H1 (cell line): Measurements from ENCODE around the gene TMPRSS3. TPM values are rescaled to one million over a fixed set of nuclear protein-coding genes. Genes with fewer than 3 reads are reported as not detected.

Experiments
- CTCF ChIA-PET: fragments of 300-600 bp; sonication (Branson Sonifier 250); formaldehyde crosslinking; loops from one replicate; lab custom pipeline; 2021; ENCODE audit not compliant: partially characterized antibody; lab: Charles Lee
- POLR2A ChIA-PET: fragments of 300-600 bp; sonication (Branson Sonifier 250); formaldehyde crosslinking; loops from one replicate; lab custom pipeline; 2021; ENCODE audit warnings: inconsistent platforms; ENCODE audit not compliant: partially characterized antibody; lab: Charles Lee
- DNase-seq, 2 experiments: peaks; one replicate each; pipeline versions ENCODE4 v3.0.0 to v3.0.0-alpha.2; 2010 to 2022; ENCODE audit warnings: low spot score in 2 of 2, low read depth in 1 of 2, mixed read lengths in 1 of 2
- FAIRE-seq: peaks from 2 replicates; lab custom pipeline; 2011; peaks lifted over from hg19 to GRCh38; lab: Jason Lieb, UNC
- H2AFZ ChIP-seq: 2 replicates; pipeline ENCODE4 v1.8.1; 2012; ENCODE audit warnings: low read length, inconsistent platforms
- H2AK5ac ChIP-seq: 2 replicates; pipeline ENCODE4 v1.6.1; 2013; ENCODE audit warnings: low read depth, low read length
- H2BK120ac ChIP-seq: replicated peaks from 2 replicates; pipeline ENCODE3; 2013; ENCODE audit warnings: low read depth, low read length, inconsistent platforms
- H2BK12ac ChIP-seq: 2 replicates; pipeline ENCODE4 v1.6.1; 2013; ENCODE audit warnings: low read depth, low read length
- H2BK15ac ChIP-seq: 2 replicates; pipeline ENCODE4 v1.6.1; 2013; ENCODE audit warnings: low read length
- H2BK20ac ChIP-seq: 2 replicates; pipeline ENCODE4 v1.6.1; 2013; ENCODE audit warnings: low read length
- H2BK5ac ChIP-seq: 2 replicates; pipeline ENCODE4 v1.6.1; 2013; ENCODE audit warnings: low read depth, low read length
- H3K14ac ChIP-seq: 2 replicates; pipeline ENCODE4 v1.6.1; 2013; ENCODE audit warnings: inconsistent platforms; ENCODE audit not compliant: insufficient read length
- H3K18ac ChIP-seq: 2 replicates; pipeline ENCODE4 v1.6.1; 2013; ENCODE audit warnings: low read length; ENCODE audit errors: extremely low read depth
- H3K23ac ChIP-seq: 2 replicates; pipeline ENCODE4 v1.6.1; 2013; ENCODE audit warnings: inconsistent platforms; ENCODE audit not compliant: insufficient read length
- H3K23me2 ChIP-seq: 2 replicates; pipeline ENCODE4 v1.6.1; 2013; ENCODE audit warnings: low read depth, low read length
- H3K27ac ChIP-seq: 2 replicates; pipeline ENCODE4 v1.6.1; 2011; ENCODE audit warnings: low read depth, low read length, inconsistent platforms
- H3K27me3 ChIP-seq, 4 experiments: replicated peaks in 1 of 4; 1 replicate in 1 of 4; 2 replicates in 3 of 4; pipeline versions ENCODE4 v1.6.1 to v1.8.1; 2011 to 2013; ENCODE audit warnings: low read length in 3 of 4, mild to moderate bottlenecking in 3 of 4, inconsistent platforms in 2 of 4, mixed read lengths in 2 of 4, moderate library complexity in 1 of 4; ENCODE audit not compliant: control insufficient read depth in 3 of 4, insufficient read depth in 3 of 4; ENCODE audit errors: extremely low read depth in 1 of 4
- H3K36me3 ChIP-seq, 4 experiments: 2 replicates each; pipeline versions ENCODE4 v1.6.1 to v1.8.1; 2011 to 2013; ENCODE audit warnings: mild to moderate bottlenecking in 4 of 4, low read length in 3 of 4, moderate library complexity in 2 of 4, control low read depth in 1 of 4, inconsistent platforms in 1 of 4; ENCODE audit not compliant: insufficient read depth in 4 of 4, control insufficient read depth in 2 of 4
- H3K4ac ChIP-seq: replicated peaks from 2 replicates; pipeline ENCODE3; 2013; ENCODE audit warnings: low read length, low read depth, mixed read lengths, inconsistent platforms; ENCODE audit not compliant: insufficient read length
- H3K4me1 ChIP-seq, 4 experiments: replicated peaks in 1 of 4; 1 replicate in 1 of 4; 2 replicates in 3 of 4; pipeline versions ENCODE4 v1.6.1 to v1.8.1; 2011 to 2013; ENCODE audit warnings: low read length in 3 of 4, inconsistent platforms in 2 of 4, mixed read lengths in 1 of 4; ENCODE audit not compliant: insufficient read depth in 4 of 4, control insufficient read depth in 3 of 4
- H3K4me2 ChIP-seq, 2 experiments: 2 replicates each; pipeline versions ENCODE4 v1.6.1 to v1.8.1; 2011 to 2013; ENCODE audit warnings: low read depth in 2 of 2, low read length in 2 of 2, control low read depth in 1 of 2, inconsistent platforms in 1 of 2, mild to moderate bottlenecking in 1 of 2; ENCODE audit not compliant: insufficient read depth in 1 of 2
- H3K4me3 ChIP-seq, 4 experiments: fragments of 200-600, 300-600 bp in 1 of 4; sonication (generic), shearing (Covaris generic), sonication (Bioruptor Twin) in 1 of 4; 2 replicates each; pipeline versions ENCODE4 v1.5.1 to v1.8.1; 2011 to 2016; ENCODE audit warnings: low read length in 4 of 4, low read depth in 3 of 4, control low read depth in 2 of 4, inconsistent platforms in 2 of 4, mild to moderate bottlenecking in 2 of 4, mixed read lengths in 1 of 4, moderate library complexity in 1 of 4; ENCODE audit not compliant: insufficient read depth in 2 of 4; ENCODE audit errors: extremely low read depth in 1 of 4
- H3K56ac ChIP-seq: replicated peaks from 2 replicates; pipeline ENCODE3; 2013; ENCODE audit warnings: low read depth, mild to moderate bottlenecking, mixed read lengths, low read length, inconsistent platforms; ENCODE audit not compliant: insufficient read length
- H3K79me1 ChIP-seq: 2 replicates; pipeline ENCODE4 v1.6.1; 2013; ENCODE audit warnings: low read depth, low read length, control low read depth
- H3K79me2 ChIP-seq, 2 experiments: 2 replicates each; pipeline versions ENCODE4 v1.6.1 to v1.8.1; 2012 to 2013; ENCODE audit warnings: low read length in 2 of 2, mild to moderate bottlenecking in 2 of 2, inconsistent platforms in 1 of 2; ENCODE audit not compliant: insufficient read depth in 2 of 2, control insufficient read depth in 1 of 2
- H3K9ac ChIP-seq, 4 experiments: replicated peaks in 1 of 4; 1 replicate in 1 of 4; 2 replicates in 3 of 4; pipeline versions ENCODE4 v1.6.1 to v1.8.1; 2011 to 2013; ENCODE audit warnings: low read depth in 3 of 4, low read length in 3 of 4, control low read depth in 2 of 4, mild to moderate bottlenecking in 2 of 4, moderate library complexity in 2 of 4, inconsistent platforms in 1 of 4; ENCODE audit errors: extremely low read depth in 1 of 4
- H3K9me3 ChIP-seq, 2 experiments: 2 replicates each; pipeline versions ENCODE4 v1.6.1 to v1.8.1; 2012 to 2013; ENCODE audit warnings: mild to moderate bottlenecking in 2 of 2, moderate library complexity in 2 of 2, control low read depth in 1 of 2, inconsistent platforms in 1 of 2, low read depth in 1 of 2, low read length in 1 of 2, mixed read lengths in 1 of 2; ENCODE audit not compliant: insufficient read depth in 2 of 2
- H4K20me1 ChIP-seq, 2 experiments: replicated peaks in 1 of 2; 2 replicates each; pipeline versions ENCODE3 to v1.8.1; 2011 to 2013; ENCODE audit warnings: inconsistent platforms in 2 of 2, low read length in 2 of 2, mild to moderate bottlenecking in 1 of 2; ENCODE audit not compliant: insufficient read depth in 2 of 2, control insufficient read depth in 1 of 2
- H4K5ac ChIP-seq: 2 replicates; pipeline ENCODE4 v1.6.1; 2013; ENCODE audit warnings: low read length, low read depth, mixed read lengths, inconsistent platforms; ENCODE audit not compliant: insufficient read length
- H4K8ac ChIP-seq: 2 replicates; pipeline ENCODE4 v1.8.0; 2013; ENCODE audit warnings: mild to moderate bottlenecking, moderate library complexity, low read length, inconsistent platforms; ENCODE audit not compliant: insufficient read depth; ENCODE audit errors: extremely low read depth
- H4K91ac ChIP-seq: replicated peaks from 2 replicates; pipeline ENCODE3; 2013; ENCODE audit warnings: low read length, mixed read lengths, inconsistent platforms; ENCODE audit not compliant: insufficient read length
- ASH2L ChIP-seq: fragments of 200-600, 300-600 bp; sonication (generic); IDR thresholded peaks from one replicate; pipeline ENCODE4 v1.7.1; 2017; ENCODE audit warnings: low read length
- CEBPB ChIP-seq: IDR thresholded peaks from 2 replicates; pipeline ENCODE4 v1.6.1; 2012; ENCODE audit warnings: low read depth, low read length
- FOSL1 ChIP-seq: IDR thresholded peaks from 2 replicates; pipeline ENCODE4 v1.6.1; 2011; ENCODE audit warnings: mild to moderate bottlenecking, low read depth, low read length, moderate library complexity; ENCODE audit not compliant: insufficient read depth
- KDM1A ChIP-seq: fragments of 200-600, 300-600 bp; sonication (generic); IDR thresholded peaks from 2 replicates; pipeline ENCODE4 v1.7.1; 2016; ENCODE audit warnings: mild to moderate bottlenecking, low read length, borderline replicate concordance
- POU5F1 ChIP-seq: IDR thresholded peaks from 2 replicates; pipeline ENCODE4 v1.6.1; 2011; ENCODE audit warnings: low read depth, mild to moderate bottlenecking, low read length, moderate library complexity
- RBBP5 ChIP-seq: IDR thresholded peaks from 2 replicates; pipeline ENCODE4 v1.7.1; 2012; ENCODE audit warnings: low read depth, mild to moderate bottlenecking, inconsistent platforms, low read length, moderate library complexity, borderline replicate concordance
- SIRT6 ChIP-seq: IDR thresholded peaks from one replicate; pipeline ENCODE4 v1.7.1; 2012; ENCODE audit warnings: low read length, inconsistent platforms
- TAF1 ChIP-seq: IDR thresholded peaks from 2 replicates; pipeline ENCODE4 v1.6.1; 2011; ENCODE audit warnings: mild to moderate bottlenecking, low read depth, low read length
- TAF7 ChIP-seq: optimal IDR thresholded peaks from 2 replicates; pipeline ENCODE3; 2011; ENCODE audit warnings: low read depth, mild to moderate bottlenecking, inconsistent platforms, low read length, moderate library complexity, borderline replicate concordance
- ZNF274 ChIP-seq: IDR thresholded peaks from 2 replicates; pipeline ENCODE4 v1.7.0; 2012; ENCODE audit warnings: low read length, borderline replicate concordance; ENCODE audit errors: extremely low read depth
- WGBS, 2 experiments: shearing (Covaris generic) in 1 of 2; methylation state at CpG; one replicate each; pipeline versions ENCODE4 v1.1.6 to v1.1.7; 2013 to 2015; ENCODE audit warnings: low lambda C conversion rate in 2 of 2, mixed read lengths in 2 of 2, inconsistent platforms in 1 of 2, low coverage in 1 of 2, missing lambda C conversion rate in 1 of 2; ENCODE audit not compliant: insufficient replicate concordance in 2 of 2, insufficient coverage in 1 of 2, insufficient read length in 1 of 2; ENCODE audit errors: extremely low coverage in 1 of 2, missing lambda C conversion rate in 1 of 2; 5-methylcytosine and 5-hydroxymethylcytosine counted together
- polyA plus RNA-seq, 7 experiments: library from polyadenylated mRNA; depleted of rRNA in 3 of 7; stranded (reverse) in 5 of 7; unstranded in 2 of 7; fragments of >200 nt in 5 of 7; fragments of 200-250 nt in 2 of 7; gene quantifications; 1 replicate in 5 of 7; 2 replicates in 1 of 7; 4 replicates in 1 of 7; pipeline versions ENCODE4 v1.2.1 to v1.2.3, GENCODE V29; 2011 to 2013; ENCODE audit warnings: missing spikeins in 2 of 7, mixed read lengths in 2 of 7
- total RNA-seq: library from RNA; stranded (reverse); fragmentation: NEBNext Ultra II Directional; extraction: Animal tissue kit (Norgen Biotek cat#: 25700); gene quantifications from 2 replicates; pipeline ENCODE4 v1.2.1, GENCODE V29; 2021

The TMPRSS3 gene
- total and polyA plus RNA-seq, 2 of the 8 experiments (the other 6 are each of a cell fraction or from before 2014, with no cell fraction given): 0.38 TPM; not detected in 1

GRCh38 chr21:42423197-42423675 is 27.4 kb upstream of the TMPRSS3 start:
- H3K56ac ChIP-seq: no peak overlapping the region
- DNase-seq (no peak), FAIRE-seq (no peak)
- H3K4me1 ChIP-seq: no peaks in the 10 kb centered on the region
- H2BK12ac ChIP-seq: no peak overlapping the region
- H3K14ac ChIP-seq: no peak overlapping the region
- H4K20me1 ChIP-seq: no peaks in the 10 kb centered on the region
- H2BK120ac ChIP-seq: no peak overlapping the region
- no peak overlapping the region for H4K5ac ChIP-seq
- no peak overlapping the region for H3K4me2 ChIP-seq
- no peak overlapping the region for H2BK20ac ChIP-seq
- H3K18ac ChIP-seq: no peak overlapping the region
- H3K27ac ChIP-seq: no peak overlapping the region
- H3K9me3 ChIP-seq: 0 out of 4 replicates have a peak, but pooled peaks cover 0 to 2% of the 10 kb centered on the region in 2 experiments
- 88% methylated on average over 10 of the region's 10 CpGs; no CpG with 5 or more reads in 1 of the 2 experiments for WGBS, 2 experiments
- no peak overlapping the region for H4K8ac ChIP-seq
- no peaks in the 10 kb centered on the region for H3K23me2 ChIP-seq
- no peak overlapping the region for H3K4ac ChIP-seq
- no peaks in the 10 kb centered on the region for H3K36me3 ChIP-seq
- H3K79me1 ChIP-seq: no peaks in the 10 kb centered on the region
- no peaks in the 10 kb centered on the region for H3K79me2 ChIP-seq
- H4K91ac ChIP-seq: no peak overlapping the region
- H3K9ac ChIP-seq: no peak overlapping the region
- POLR2A ChIA-PET: no interaction called here
- H3K4me3 ChIP-seq: no peak overlapping the region
- H2BK5ac ChIP-seq: no peak overlapping the region
- H3K23ac ChIP-seq: no peak overlapping the region
- no peaks in the 10 kb centered on the region; a peak in 1 of 7 replicates for H3K27me3 ChIP-seq
- CTCF ChIA-PET: interaction anchor here (0.7 to 2.0 kb wide), 10 partner anchors 8 to 62 kb away, joined by 3 to 7 read pairs (median 3); no protein-coding TSS in a partner anchor
- H2BK15ac ChIP-seq: no peak overlapping the region
- H2AFZ ChIP-seq: no peak overlapping the region
- TF ChIP-seq SIRT6 (no peak), ZNF274 (no peak), ASH2L (no peak), FOSL1 (no peak), TAF1 (no peak), TAF7 (no peak), RBBP5 (no peak), POU5F1 (no peak), KDM1A (no peak), CEBPB (no peak)
- no peak overlapping the region for H2AK5ac ChIP-seq
